ENCODE data around the gene MUSTN1.

DNA sequence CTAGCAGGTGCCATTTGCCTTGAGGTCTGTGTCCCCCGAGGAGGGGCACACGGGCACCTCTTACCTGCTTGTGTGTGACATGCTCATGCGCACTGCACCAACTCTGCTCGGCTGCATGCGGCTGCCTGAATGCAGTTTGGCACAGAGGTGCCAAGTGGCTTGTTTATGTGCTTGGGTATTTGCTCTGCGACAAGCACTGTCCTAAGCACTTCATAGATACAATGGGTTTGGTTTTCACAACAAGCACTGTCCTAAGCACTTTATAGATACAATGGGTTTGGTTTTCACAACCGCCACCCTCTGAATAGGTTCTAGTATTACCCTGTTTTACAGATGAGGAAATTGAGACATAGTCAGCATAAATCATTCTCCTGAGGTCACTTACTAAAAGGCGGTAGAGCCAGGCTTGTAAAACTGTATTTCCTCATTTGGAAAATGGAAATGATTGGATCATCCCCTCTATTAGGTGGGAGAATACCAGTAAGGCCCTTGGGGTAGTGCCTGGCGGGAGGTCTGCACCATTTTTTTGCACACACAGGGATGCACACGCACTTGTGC, 4.8 kb downstream of the MUSTN1 start:
- TF ChIP-seq DR1 (CRISPR knock-in tag; IDR thresholded peaks at IDR 0.05) (no peak), RFX5 (IDR thresholded peaks at IDR 0.05; ENCODE audit: low read depth, low read length) (no peak), GABPA (IDR thresholded peaks at IDR 0.05; ENCODE audit: low read depth, low read length) (no peak), GABPA (CRISPR knock-in tag; IDR thresholded peaks at IDR 0.05; ENCODE audit: low read depth) (no peak), BHLHE40 (IDR thresholded peaks at IDR 0.05; ENCODE audit: low read length) (no peak), NR1H2 (CRISPR knock-in tag; IDR thresholded peaks at IDR 0.05; ENCODE audit: borderline replicate concordance, low read depth) (no peak)
- TF ChIP-seq, protein P1, sequence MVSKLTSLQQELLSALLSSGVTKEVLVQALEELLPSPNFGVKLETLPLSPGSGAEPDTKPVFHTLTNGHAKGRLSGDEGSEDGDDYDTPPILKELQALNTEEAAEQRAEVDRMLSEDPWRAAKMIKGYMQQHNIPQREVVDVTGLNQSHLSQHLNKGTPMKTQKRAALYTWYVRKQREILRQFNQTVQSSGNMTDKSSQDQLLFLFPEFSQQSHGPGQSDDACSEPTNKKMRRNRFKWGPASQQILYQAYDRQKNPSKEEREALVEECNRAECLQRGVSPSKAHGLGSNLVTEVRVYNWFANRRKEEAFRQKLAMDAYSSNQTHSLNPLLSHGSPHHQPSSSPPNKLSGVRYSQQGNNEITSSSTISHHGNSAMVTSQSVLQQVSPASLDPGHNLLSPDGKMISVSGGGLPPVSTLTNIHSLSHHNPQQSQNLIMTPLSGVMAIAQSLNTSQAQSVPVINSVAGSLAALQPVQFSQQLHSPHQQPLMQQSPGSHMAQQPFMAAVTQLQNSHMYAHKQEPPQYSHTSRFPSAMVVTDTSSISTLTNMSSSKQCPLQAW (CRISPR knock-in tag; IDR thresholded peaks at IDR 0.05), result no peak
- TF ChIP-seq, protein P2, sequence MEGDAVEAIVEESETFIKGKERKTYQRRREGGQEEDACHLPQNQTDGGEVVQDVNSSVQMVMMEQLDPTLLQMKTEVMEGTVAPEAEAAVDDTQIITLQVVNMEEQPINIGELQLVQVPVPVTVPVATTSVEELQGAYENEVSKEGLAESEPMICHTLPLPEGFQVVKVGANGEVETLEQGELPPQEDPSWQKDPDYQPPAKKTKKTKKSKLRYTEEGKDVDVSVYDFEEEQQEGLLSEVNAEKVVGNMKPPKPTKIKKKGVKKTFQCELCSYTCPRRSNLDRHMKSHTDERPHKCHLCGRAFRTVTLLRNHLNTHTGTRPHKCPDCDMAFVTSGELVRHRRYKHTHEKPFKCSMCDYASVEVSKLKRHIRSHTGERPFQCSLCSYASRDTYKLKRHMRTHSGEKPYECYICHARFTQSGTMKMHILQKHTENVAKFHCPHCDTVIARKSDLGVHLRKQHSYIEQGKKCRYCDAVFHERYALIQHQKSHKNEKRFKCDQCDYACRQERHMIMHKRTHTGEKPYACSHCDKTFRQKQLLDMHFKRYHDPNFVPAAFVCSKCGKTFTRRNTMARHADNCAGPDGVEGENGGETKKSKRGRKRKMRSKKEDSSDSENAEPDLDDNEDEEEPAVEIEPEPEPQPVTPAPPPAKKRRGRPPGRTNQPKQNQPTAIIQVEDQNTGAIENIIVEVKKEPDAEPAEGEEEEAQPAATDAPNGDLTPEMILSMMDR (CRISPR knock-in tag; IDR thresholded peaks at IDR 0.05), result no peak
